Islet of Langerhans (tissue), 1 donor: ENCODE data around the gene JDP2.
"Not testable (repeated sequence)": the region's sequence is repeated elsewhere in the genome, so short reads cannot be mapped to it uniquely, and the experiment has no call there.

Experiments
- FAIRE-seq: peaks from one replicate; lab custom pipeline; 2011; peaks lifted over from hg19 to GRCh38; lab: Jason Lieb, UNC

Gene JDP2

DNA sequence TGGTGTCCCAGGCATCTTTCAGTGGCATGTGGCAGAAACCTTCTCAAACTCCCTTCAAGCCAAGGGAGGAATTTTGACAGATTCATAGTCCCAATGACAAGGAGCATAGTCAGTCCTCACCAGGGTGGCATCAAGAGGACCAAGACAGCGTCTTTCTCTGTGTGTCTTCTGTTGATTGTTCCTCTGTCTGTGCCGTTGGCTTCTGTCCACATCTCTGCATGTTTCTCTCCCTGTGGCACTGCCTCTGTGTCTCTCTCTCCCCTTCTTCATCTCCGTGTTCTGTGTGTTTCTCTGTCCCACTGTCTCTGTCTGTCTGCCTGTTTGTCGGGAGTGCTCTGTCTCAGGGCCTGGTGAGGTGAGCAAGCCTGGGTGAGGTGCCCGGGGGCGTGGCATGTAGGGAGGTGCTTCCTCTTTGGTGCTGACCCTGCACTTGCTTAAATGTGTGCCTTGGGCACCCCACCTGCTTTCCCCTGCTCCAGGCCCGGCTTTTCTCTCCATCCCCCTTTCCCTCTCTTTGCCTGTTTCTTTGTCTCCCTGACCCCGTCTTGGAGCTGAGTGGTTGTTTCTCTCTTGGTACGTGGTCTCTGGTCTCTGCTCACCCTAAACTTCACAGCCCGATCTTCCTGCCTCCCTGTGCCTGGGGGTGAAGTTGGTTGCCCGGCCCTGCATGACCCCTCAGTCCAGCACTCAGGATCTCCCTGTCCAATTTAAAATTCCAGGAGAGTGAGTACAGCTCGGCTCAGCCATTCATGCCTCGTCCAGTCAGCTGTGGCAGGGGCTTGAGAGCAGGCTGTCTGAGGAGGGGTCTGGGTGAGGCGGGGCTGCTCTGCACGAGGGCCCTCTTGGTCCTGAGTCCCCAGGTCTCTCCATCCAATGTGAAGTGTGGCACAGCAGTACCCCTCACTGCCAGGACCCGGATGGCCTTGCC, 28.5 kb downstream of the JDP2 start:
- FAIRE-seq: no peak

DNA sequence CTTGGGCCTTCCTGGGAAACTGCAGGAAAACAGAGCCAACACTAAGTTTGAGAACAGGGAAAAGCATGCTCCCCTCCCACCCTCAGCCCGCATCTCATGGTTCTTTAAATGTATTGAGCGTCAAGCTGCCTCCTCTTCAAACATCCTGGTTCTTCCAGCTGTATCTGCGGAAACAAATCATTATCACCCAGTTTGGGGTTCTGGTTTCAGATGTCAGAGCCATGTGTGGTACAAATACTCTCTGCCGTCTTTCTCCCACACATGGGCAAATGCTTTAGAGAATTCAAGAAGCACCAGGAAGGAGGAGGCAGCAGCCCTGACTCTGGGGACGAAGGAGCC, 29.1 kb downstream of the JDP2 start:
- FAIRE-seq: no peak

DNA sequence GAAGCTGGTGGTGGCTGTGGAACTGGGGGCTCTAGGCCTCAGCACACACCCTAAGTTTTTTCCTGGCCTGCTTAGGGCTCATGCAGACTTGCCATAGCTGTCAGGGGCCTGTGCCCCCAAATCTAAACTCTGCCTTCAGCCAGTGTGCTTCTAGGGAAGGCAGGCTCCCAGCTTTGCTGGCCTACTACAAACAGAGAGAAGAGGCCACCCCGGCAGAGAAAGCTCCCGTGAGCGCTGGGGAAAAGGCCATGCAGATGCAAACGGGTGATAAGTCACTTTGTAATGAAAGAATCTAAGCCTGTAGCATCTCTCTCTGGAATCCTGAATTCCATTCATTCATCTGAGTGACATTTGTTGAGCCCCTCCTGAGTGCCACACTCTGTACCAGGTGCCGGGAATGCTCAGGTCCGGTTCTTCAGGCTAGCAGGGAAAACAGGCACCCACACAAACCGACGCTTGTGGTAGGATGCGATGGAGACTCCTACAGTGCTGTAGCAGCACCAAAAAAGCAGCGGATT, 29.9 kb downstream of the JDP2 start:
- FAIRE-seq: no peak

DNA sequence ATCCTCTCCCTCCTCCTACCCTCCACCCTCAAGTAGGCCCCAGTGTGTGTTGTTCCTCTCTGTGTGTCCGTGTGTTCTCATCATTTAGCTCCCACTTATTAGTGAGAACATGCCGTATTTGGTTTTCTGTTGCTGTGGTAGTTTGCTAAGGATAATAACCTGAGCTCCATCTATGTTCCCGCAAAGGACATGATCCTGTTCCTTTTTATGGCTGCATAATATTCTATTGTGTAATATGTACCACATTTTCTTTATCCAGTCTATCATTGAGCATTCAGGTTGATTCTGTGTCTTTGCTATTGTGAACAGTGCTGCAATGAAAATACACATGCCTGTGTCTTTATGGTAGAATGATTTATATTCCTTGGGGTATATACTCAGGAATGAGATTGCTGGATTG, 30.5 kb downstream of the JDP2 start:
- no peak for FAIRE-seq

DNA sequence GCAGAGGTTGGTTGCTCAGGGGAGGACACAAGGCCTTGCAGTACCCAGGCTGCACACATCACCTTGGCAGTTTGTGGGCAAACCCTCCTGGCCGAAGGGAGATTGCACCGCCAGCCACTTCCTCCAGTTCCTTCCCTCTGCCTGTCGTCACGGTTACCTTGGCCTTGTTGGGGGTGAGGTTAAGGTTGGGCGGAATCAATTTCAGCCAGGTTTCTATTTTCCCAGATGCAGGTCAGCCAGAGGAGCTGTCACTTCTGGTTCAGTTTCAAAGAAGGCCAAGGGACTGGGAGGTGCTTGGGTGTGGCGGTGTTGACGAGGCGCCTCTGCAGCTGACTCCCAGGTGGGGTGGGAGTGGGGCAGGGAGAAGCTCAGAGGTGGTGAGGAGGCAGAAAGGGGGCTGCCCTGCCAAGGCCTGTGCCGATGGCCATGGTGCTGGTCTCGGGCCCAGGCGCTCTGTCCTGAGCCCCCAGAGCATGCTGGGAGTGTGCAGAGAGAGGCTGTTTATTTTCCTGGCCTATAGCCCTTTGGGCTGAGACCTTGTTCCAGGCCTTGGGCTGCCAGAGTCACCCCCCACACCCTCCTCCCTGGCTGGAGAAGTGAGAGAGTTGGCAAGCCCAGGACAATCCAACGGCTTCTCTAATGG, 31.4 kb downstream of the JDP2 start:
- no peak for FAIRE-seq

DNA sequence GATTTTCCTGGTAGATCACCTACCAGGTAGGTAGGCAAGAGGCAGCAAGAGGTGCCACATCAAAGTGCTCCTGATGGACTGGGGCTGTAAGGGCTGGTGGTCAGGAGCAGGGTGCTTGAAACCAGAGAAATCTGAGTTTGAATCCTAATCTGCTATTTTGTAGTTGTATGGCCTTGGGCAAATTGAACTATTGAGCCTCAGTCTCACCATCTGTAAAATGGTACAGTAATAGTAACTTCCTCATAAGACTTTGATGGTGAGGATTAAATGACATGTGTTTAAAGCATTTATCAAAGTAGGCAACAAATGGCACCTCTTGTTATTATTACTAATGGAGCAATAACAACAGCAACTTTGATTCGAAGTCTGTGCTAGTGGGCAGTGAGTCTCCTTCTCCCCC, 32.0 kb downstream of the JDP2 start:
- FAIRE-seq: no peak

DNA sequence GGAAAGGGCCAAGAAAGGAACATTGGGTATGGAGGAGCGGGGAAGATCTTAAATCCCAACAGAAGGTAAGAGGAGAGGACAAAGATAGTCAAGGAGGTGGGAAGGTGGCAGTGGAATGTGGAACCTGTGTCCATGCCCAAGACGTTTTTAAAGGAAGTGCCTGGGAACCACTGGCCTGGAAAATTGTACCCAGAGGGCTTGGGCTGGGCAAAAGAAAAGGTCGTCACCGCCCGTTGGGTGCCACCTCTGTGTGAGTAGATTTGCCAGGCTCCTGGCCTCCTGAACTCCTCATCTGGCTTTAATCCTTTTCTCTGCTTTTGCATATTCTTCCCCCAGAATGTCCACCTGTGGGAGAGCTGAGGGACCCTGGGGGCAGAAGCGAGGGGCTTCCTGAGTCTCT, 32.6 kb downstream of the JDP2 start:
- no peak for FAIRE-seq

DNA sequence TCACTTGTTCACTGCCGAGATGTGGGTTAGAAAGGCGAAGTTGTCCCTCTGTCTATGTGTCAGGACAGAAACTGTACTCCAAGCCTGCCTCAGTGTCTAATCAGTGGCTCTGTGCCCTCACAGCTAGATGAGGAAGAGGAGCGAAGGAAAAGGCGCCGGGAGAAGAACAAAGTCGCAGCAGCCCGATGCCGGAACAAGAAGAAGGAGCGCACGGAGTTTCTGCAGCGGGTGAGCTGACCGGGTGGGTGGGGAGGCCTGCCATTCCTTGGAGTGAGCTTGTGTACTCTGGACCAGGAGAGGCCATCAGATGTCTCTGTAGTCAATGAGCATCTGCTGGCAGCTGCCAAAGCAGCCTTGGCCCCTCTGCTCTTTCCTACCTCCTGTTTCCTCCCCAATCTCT, 33.5 kb downstream of the JDP2 start:
- no peak for FAIRE-seq

DNA sequence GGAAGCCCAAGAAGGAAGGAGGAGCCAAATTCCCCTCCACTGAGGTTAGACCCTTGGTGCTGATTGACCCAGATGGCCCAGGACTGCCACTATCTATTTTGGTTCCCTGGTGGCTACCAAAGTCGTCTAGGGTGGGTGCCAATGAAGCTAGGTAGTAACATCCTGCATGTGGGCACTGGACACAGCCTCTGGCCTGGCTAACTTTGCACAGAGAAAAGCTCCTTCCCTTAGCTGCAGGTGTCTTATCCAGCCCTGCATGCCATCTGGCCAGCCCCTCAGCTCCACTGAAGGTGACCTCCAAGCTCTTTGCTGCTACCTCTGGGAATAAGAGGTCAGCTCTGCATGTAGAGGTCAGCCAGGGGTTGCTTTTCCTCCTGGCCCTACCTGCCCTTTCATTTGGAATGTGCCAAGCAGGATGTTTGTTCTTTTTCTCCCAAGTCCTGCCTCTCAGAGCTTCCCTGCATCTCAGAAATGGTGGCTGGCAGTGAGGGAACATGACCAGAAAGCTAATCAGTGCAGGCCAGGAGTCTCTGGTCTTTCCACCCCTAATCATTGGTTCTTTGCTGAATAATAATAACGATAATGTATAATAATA, 34.0 kb downstream of the JDP2 start:
- no peak for FAIRE-seq

DNA sequence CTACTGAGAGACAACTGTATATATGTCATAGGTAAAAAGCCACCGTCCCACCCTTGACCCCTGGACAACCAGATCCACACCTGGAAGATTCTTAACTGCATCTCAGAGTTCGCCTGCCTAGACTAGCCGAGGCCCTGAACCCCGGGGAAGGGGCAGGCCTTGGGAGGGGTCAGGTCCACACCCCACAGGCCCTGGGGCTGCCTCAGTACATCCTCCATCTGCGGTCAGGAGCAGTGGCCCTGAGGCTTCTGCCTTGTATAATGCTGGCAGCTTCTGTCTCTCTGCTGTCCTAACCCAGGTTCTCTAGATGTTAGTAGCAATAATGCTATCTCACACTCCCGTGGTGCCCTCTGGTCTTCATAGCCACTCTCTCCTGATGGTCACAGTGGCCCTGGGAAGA, 36.8 kb downstream of the JDP2 start:
- FAIRE-seq: no peak

DNA sequence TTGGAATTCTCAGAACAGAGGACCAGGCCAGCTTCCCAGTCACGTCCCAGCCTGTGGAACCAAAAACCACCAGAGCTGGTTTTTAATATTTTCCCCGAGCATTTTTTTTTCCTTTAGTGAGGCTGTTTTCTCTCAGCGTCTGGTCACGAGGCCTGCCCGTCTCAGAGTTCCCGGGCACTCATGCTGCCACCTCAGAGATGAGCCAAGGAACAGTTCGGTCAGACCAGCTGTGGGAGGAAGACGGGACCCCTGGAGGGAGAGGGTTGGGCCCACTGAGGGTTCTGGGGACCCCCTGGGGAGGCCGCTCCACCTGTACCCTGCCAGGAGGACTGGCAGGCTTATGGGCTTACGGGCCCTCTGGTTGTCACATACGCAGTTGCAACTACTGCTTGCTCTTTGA, 39.9 kb downstream of the JDP2 start:
- FAIRE-seq: no peak

DNA sequence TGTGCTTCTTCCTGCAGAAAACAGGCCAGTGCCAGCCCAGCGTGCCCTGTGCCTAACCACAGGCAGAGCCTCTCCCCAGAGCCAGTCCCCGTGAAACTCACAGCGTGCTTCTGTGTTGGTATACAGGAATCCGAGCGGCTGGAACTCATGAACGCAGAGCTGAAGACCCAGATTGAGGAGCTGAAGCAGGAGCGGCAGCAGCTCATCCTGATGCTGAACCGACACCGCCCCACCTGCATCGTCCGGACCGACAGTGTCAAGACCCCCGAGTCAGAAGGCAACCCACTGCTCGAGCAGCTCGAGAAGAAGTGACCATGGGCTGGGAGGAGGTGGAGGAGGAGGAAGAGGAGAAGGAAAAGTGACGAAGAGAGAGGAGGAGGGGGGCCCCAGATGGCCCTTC, 41.3 kb downstream of the JDP2 start:
- no peak for FAIRE-seq

DNA sequence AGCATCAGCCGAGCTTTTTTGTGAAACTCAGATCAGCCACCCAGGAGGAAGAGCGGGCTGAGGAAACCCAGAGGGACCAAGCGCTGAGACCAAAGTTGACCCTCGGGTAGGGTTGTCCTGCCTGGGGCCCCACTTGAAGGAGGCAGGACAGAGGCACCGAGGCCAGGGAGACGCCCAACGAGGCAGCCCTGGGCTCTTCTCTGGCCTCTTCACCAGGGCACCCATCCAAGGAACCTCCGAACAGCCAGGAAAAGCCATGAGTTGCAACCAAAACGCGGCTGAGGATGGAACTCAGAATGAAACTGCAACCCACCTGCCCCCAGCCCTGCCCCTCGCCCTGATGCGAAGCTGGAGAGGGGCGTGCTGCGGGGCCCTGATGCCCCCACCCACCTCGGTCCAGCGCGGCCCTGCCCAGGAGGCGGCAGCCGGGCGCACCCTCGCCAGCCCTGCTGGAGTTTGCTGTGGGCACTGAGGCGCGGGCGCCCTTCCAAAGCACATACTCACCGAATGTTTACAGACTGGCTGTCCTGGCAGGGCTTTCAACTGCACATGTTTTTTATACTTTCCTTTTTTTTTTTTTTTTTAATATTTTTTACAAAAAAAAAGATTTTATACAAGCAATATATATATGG, 41.9 kb downstream of the JDP2 start:
- FAIRE-seq: no peak

DNA sequence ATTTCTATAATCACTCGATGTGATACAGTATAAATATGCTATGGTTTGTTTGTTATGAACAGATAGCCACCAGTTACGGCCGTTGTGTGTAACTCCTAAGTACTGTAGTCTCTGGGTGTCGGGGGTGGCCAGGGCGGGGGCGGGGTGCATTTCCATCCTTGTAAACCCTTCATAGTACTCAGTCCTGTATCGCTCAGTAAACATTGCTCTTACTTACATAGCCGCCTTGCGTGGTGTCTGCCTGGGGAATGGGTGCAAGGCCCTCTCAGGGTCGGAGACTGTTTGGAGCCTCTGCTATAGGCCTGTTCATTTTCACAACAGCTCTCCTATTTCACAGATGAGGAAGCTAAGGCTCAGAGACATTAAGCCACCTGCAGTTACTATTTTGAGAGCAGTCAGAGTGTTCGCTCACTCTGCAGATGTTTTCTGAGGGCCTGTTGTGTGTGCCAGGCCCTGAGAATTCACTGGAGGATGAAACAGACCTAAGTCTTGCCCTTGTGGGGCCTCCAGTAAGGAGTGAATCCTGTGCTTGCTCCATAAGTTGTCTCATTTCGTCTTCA, 42.5 kb downstream of the JDP2 start:
- FAIRE-seq: no peak

DNA sequence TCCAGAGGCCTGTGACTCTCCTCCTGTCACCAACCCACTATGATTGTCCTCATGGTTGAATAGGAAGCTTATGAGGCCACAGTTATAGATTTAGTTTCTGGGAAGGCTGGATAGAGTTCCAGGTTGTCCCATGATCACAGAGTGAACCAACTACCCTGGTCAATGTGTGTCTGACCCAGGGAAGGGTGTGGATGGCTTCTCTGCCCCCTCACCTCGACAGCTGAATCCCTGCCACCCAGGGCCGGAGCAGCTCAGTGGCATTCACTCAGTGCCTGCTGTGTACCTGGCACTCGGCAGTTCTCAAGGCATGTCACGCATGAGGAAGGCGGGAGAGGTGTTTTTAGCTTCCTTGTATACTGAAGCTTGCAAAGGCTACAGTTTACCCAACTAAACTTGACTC, 43.2 kb downstream of the JDP2 start:
- no peak for FAIRE-seq

DNA sequence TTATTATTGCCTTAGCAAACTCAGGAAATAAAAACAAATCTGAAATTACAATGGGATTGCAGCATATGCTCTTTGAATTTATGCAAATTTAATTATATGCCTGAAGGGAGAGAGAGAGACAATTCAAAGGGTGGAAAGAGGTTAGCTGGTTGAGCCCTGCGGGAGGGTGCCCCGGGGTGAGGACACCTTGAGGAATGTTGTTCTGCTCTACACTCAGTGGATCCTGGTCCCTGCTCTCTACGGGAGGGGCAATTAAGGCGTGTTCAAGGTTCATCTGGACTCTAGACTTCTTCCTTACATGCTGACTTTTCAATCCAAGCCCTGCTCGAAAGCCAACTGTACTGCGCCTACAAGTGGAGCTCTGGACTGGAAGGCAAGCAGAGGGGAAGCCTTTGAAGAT, 46.3 kb downstream of the JDP2 start:
- FAIRE-seq: not testable (repeated sequence)

DNA sequence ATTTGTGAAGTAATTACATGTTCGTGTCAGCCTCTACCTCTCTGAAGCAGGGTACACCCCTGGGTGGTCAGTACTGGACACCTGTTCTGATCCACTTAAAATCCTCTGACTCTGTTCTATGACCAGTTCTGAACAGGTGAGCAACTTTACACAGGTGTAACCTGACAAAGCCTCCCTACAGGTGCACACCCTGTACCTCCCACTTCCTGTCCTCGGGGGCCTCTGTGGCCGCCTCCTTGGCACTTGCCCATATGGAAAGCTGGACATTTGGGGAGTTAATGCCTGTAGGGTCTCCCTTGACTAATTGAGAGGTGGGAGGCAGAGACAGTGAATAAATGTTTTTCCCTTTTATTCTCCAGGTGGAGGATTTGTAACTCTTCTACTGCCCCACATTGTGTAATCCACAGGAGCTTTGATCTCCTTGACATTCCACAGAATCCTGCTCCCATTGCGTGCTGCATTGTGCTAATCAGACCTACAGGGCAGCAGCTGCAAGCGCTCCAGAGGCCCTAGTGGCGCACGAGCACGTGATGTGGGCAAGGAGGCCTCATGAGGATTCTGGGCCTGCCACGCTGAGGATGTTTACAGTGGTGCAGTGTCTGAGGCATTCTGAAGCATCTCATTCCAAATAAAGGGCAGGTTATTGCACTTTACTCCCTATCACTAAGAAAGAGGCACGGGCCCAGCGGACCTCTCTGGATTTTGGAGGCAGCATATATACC, 48.6 kb downstream of the JDP2 start:
- FAIRE-seq: no peak

DNA sequence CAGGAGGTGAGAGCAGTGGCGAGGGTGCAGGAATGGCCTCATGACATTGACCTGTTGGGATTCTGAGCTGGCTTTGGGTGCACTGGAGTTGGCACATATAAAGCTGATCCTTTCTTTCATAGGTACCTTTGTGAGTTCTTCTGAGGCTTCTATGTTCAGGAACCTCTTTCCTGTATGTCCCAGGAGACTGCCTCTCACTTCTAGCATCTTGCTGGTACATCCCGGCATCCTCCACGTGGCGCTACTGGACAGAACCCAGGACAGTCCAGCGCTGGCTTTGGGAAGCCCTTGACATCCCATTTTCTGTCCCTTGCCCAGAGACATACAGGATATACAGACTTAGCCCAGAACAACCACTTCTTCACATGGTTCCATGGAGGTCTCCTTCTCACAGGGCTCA, 50.1 kb downstream of the JDP2 start:
- FAIRE-seq: no peak

DNA sequence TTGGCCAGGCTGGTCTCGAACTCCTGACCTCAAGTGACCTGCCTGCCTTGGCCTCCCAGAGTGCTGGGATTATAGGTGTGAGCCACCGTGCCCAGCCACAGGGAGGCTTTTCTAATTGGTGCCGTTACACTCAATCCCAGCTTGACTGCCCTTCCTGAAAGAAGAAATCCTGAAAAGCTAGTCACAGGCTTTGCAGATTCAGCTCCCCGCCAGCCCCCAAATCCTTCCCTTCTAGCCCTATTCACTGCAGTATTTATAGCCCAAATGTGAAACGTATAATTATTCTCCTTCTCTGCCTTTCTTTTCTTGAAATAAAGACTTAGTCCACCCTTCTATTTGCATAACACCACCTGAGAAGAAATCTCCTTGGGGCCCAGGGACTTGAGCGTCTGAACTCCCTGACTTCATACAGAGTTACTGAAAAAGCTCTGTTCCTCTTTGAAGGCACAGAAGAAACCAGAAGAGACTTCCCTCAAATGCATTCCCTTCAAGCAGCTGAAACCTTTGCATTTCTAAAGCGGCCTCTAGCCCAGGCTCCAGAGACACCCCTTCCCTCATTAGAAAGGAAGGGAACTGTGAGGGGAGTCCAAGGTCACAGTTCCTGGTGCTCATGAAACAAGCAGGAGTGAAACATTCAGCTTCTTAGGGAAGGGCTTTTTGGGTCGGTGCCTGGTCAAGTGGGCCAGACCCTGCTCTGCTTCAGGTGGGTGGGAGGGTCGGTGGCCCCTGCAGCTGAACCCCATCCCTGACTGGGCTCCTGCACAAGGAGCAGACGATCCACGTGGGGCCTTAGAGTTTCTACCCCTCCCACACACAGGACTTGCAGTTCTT, 52.2 kb downstream of the JDP2 start:
- no peak for FAIRE-seq

DNA sequence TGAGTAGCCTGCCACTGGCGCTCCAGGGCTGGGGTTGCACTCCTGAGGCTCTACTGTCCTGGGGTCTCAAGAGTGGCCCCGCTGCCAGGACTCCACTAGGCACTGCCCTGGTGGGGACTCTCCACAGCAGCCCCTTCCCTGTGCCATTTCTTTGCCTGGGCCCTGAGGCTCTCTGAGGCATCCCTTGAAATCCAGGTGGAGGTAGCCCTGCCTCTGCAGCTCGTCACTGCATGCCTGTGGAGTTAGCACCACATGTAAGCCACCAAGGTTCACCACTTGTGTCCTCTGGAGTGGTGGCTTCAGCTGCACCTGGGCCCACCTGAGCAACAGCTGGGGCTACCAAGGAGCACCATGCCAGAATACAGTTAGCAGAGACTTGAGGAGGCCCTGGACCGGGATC, 54.5 kb downstream of the JDP2 start:
- no peak for FAIRE-seq
